H9 (cell line): ENCODE data around the gene ZBTB20. TPM values are rescaled to one million over a fixed set of nuclear protein-coding genes. Genes with fewer than 3 reads are reported as not detected.

Experiments
- DNase-seq: peaks from one replicate; pipeline ENCODE4 v3.0.0-alpha.2; 2017
- H2AFZ ChIP-seq: one replicate; pipeline ENCODE4 v1.6.1; 2013; ENCODE audit warnings: mild to moderate bottlenecking, low read length, control low read depth, moderate library complexity
- H2AK5ac ChIP-seq: 2 replicates; pipeline ENCODE4 v1.6.1; 2013; ENCODE audit warnings: low read length, control low read depth, mixed read lengths; ENCODE audit not compliant: insufficient read length
- H2BK120ac ChIP-seq: one replicate; pipeline ENCODE4 v1.6.1; 2013; ENCODE audit warnings: low read depth, mild to moderate bottlenecking, low read length, control low read depth, inconsistent platforms; ENCODE audit not compliant: poor library complexity, severe bottlenecking
- H2BK12ac ChIP-seq: 2 replicates; pipeline ENCODE4 v1.6.1; 2013; ENCODE audit warnings: low read length, control low read depth, mixed read lengths, low read depth; ENCODE audit not compliant: insufficient read length
- H2BK15ac ChIP-seq: 2 replicates; pipeline ENCODE4 v1.6.1; 2013; ENCODE audit warnings: low read depth, low read length, control low read depth
- H2BK20ac ChIP-seq: one replicate; pipeline ENCODE4 v1.6.1; 2013; ENCODE audit warnings: low read depth, mild to moderate bottlenecking, low read length, control low read depth, inconsistent platforms; ENCODE audit not compliant: poor library complexity, severe bottlenecking
- H2BK5ac ChIP-seq: 2 replicates; pipeline ENCODE4 v1.6.1; 2013; ENCODE audit warnings: low read length, control low read depth, mixed read lengths; ENCODE audit not compliant: insufficient read length
- H3K14ac ChIP-seq: 2 replicates; pipeline ENCODE4 v1.6.1; 2013; ENCODE audit warnings: low read length, control low read depth; ENCODE audit not compliant: insufficient read depth
- H3K18ac ChIP-seq: 2 replicates; pipeline ENCODE4 v1.6.1; 2013; ENCODE audit warnings: low read depth, mild to moderate bottlenecking, mixed read lengths, low read length, control low read depth; ENCODE audit not compliant: insufficient read length
- H3K23ac ChIP-seq: 2 replicates; pipeline ENCODE4 v1.6.1; 2013; ENCODE audit warnings: low read length, control low read depth, mixed read lengths, low read depth; ENCODE audit not compliant: insufficient read length
- H3K23me2 ChIP-seq: 2 replicates; pipeline ENCODE4 v1.6.1; 2013; ENCODE audit warnings: low read depth, mild to moderate bottlenecking, mixed read lengths, low read length, control low read depth; ENCODE audit not compliant: insufficient read length, poor library complexity, severe bottlenecking
- H3K27ac ChIP-seq: 2 replicates; pipeline ENCODE4 v1.5.1; 2013; ENCODE audit warnings: low read length, control low read depth, mixed read lengths, low read depth; ENCODE audit not compliant: insufficient read length
- H3K27me3 ChIP-seq: 2 replicates; pipeline ENCODE4 v1.6.1; 2013; ENCODE audit warnings: low read length, control low read depth, inconsistent platforms; ENCODE audit not compliant: insufficient read depth
- H3K4ac ChIP-seq: 2 replicates; pipeline ENCODE4 v1.6.1; 2013; ENCODE audit warnings: low read depth, mild to moderate bottlenecking, control low read depth, inconsistent platforms, low read length, moderate library complexity
- H3K4me1 ChIP-seq: 2 replicates; pipeline ENCODE4 v1.6.1; 2013; ENCODE audit warnings: low read length, control low read depth, inconsistent platforms; ENCODE audit not compliant: insufficient read depth
- H3K4me2 ChIP-seq: 2 replicates; pipeline ENCODE4 v1.6.1; 2013; ENCODE audit warnings: low read length, control low read depth, mixed read lengths; ENCODE audit not compliant: insufficient read length, insufficient read depth
- H3K56ac ChIP-seq: 2 replicates; pipeline ENCODE4 v1.6.1; 2013; ENCODE audit warnings: low read depth, mild to moderate bottlenecking, mixed read lengths, low read length, control low read depth; ENCODE audit not compliant: insufficient read length
- H3K79me1 ChIP-seq: 2 replicates; pipeline ENCODE4 v1.6.1; 2013; ENCODE audit warnings: low read depth, mild to moderate bottlenecking, moderate library complexity, low read length, control low read depth, inconsistent platforms; ENCODE audit not compliant: insufficient read depth, poor library complexity, severe bottlenecking
- H3K79me2 ChIP-seq: 2 replicates; pipeline ENCODE4 v1.6.1; 2013; ENCODE audit warnings: low read length, control low read depth, inconsistent platforms; ENCODE audit not compliant: insufficient read depth
- H3K9ac ChIP-seq: 2 replicates; pipeline ENCODE4 v1.6.1; 2013; ENCODE audit warnings: low read length, control low read depth, mixed read lengths; ENCODE audit not compliant: insufficient read length; ENCODE audit errors: extremely low read depth
- H3K9me3 ChIP-seq: one replicate; pipeline ENCODE4 v1.6.1; 2013; ENCODE audit warnings: low read depth, low read length, inconsistent platforms; ENCODE audit not compliant: control insufficient read depth
- H3T11ph ChIP-seq: one replicate; pipeline ENCODE4 v1.6.1; 2013; ENCODE audit warnings: mild to moderate bottlenecking, low read length, control low read depth, inconsistent platforms
- H4K20me1 ChIP-seq: one replicate; pipeline ENCODE4 v1.6.1; 2013; ENCODE audit not compliant: control insufficient read depth, insufficient read length, insufficient read depth
- H4K5ac ChIP-seq: 2 replicates; pipeline ENCODE4 v1.6.1; 2013; ENCODE audit warnings: low read depth, mild to moderate bottlenecking, mixed read lengths, low read length, control low read depth; ENCODE audit not compliant: insufficient read length
- H4K8ac ChIP-seq: replicated peaks from 2 replicates; pipeline ENCODE4 v1.6.1; 2013; ENCODE audit warnings: low read length, control low read depth, mixed read lengths, low read depth; ENCODE audit not compliant: insufficient read length
- H4K91ac ChIP-seq: 2 replicates; pipeline ENCODE4 v1.6.1; 2013; ENCODE audit warnings: low read depth, mild to moderate bottlenecking, moderate library complexity, mixed read lengths, low read length, control low read depth; ENCODE audit not compliant: insufficient read length
- H3K27ac Mint-ChIP-seq, 3 experiments: 2 replicates in 2 of 3; 3 replicates in 1 of 3; pipeline ENCODE4 v1.8.0; 2020 to 2021; ENCODE audit warnings: mixed read lengths in 3 of 3, mild to moderate bottlenecking in 1 of 3, moderate library complexity in 1 of 3
- H3K27me3 Mint-ChIP-seq: 2 replicates; pipeline ENCODE4 v1.8.0; 2021; ENCODE audit warnings: low read depth, mild to moderate bottlenecking, moderate library complexity, mixed read lengths
- H3K36me3 Mint-ChIP-seq, 3 experiments: 2 replicates in 2 of 3; 3 replicates in 1 of 3; pipeline ENCODE4 v1.8.0; 2020 to 2021; ENCODE audit warnings: low read depth in 3 of 3, mixed read lengths in 3 of 3; ENCODE audit not compliant: insufficient read depth in 1 of 3
- H3K4me1 Mint-ChIP-seq, 2 experiments: 2 replicates each; pipeline ENCODE4 v1.8.0; 2020; ENCODE audit warnings: mixed read lengths in 2 of 2
- H3K4me3 Mint-ChIP-seq, 2 experiments: 2 replicates in 1 of 2; 3 replicates in 1 of 2; pipeline ENCODE4 v1.8.0; 2020 to 2021; ENCODE audit warnings: mild to moderate bottlenecking in 2 of 2, mixed read lengths in 2 of 2, moderate library complexity in 1 of 2
- H3K9me3 Mint-ChIP-seq, 2 experiments: 2 replicates in 1 of 2; 3 replicates in 1 of 2; pipeline ENCODE4 v1.8.0; 2020; ENCODE audit warnings: mild to moderate bottlenecking in 2 of 2, mixed read lengths in 2 of 2, moderate library complexity in 1 of 2
- CTCF ChIP-seq: fragments of 200-600 bp; sonication (generic); conservative IDR thresholded peaks from 3 replicates; pipeline ENCODE4 v1.8.0; 2021; ENCODE audit warnings: antibody characterized with exemption, mild to moderate bottlenecking
- WGBS: extraction: QIAGEN DNeasy Blood & Tissue Kit; methylation state at CpG from one replicate; pipeline ENCODE4 v1.1.7; 2013; ENCODE audit warnings: missing lambda C conversion rate, low lambda C conversion rate, mixed read lengths; ENCODE audit not compliant: insufficient read length; ENCODE audit errors: extremely low coverage; 5-methylcytosine and 5-hydroxymethylcytosine counted together
- total RNA-seq: library from RNA; stranded (reverse); gene quantifications from 2 replicates; pipeline ENCODE4 v1.2.1, GENCODE V29; 2021

Gene ZBTB20
- total RNA-seq, 1 experiment from 2014 or later, result 0.70 TPM

GRCh38 chr3:114502204-114502603 is 644.9 kb downstream of the ZBTB20 start:
- Histone ChIP-seq H4K20me1 (no peaks in the 10 kb centered on the region), H2BK12ac (no peak overlapping the region), H3T11ph (no peak overlapping the region), H3K4ac (no peak overlapping the region), H2AFZ (no peak overlapping the region), H3K23ac (no peak overlapping the region), H3K56ac (no peak overlapping the region), H3K9me3 (no peaks in the 10 kb centered on the region), H2BK15ac (no peak overlapping the region), H3K14ac (no peak overlapping the region), H3K79me1 (no peaks in the 10 kb centered on the region), H3K18ac (no peak overlapping the region), H3K4me2 (no peak overlapping the region), H3K79me2 (no peaks in the 10 kb centered on the region), H4K5ac (no peak overlapping the region), H2AK5ac (no peak overlapping the region), H3K4me1 (peaks cover 3% of the 10 kb centered on the region), H2BK20ac (no peak overlapping the region), H3K27ac (no peak overlapping the region), H3K9ac (no peak overlapping the region), H2BK120ac (no peak overlapping the region), H4K8ac (no peak overlapping the region), H3K23me2 (no peaks in the 10 kb centered on the region), H4K91ac (no peak overlapping the region), H3K27me3 (no peaks in the 10 kb centered on the region), H2BK5ac (no peak overlapping the region)
- Mint-ChIP-seq H3K27ac (no peak overlapping the region), H3K4me1 (peaks cover 3 to 6% of the 10 kb centered on the region in 2 experiments; a peak in 2 of 4 replicates), H3K9me3 (no peaks in the 10 kb centered on the region), H3K27me3 (no peaks in the 10 kb centered on the region), H3K4me3 (no peak overlapping the region), H3K36me3 (no peaks in the 10 kb centered on the region)
- no peak for DNase-seq
- no CpG with 5 or more reads among the region's 1 CpG for WGBS
- no peak for TF ChIP-seq CTCF
